ENCODE data around the gene PABPC5.

The PABPC5 gene

GRCh38 chrX:91434351-91435168 is at the start of gene PABPC5:
Gene PABPC5 (plus strand): TSS chrX:91434839. CDS start chrX:91435578, 739 bp downstream.
- no peak for DNase-seq (ENCODE audit: low read depth)

- no peak for DNase-seq (ENCODE audit: low read depth)
These were observed 45.6 kb upstream of the PABPC5 start for GRCh38 chrX:91389026-91389425.

DNA sequence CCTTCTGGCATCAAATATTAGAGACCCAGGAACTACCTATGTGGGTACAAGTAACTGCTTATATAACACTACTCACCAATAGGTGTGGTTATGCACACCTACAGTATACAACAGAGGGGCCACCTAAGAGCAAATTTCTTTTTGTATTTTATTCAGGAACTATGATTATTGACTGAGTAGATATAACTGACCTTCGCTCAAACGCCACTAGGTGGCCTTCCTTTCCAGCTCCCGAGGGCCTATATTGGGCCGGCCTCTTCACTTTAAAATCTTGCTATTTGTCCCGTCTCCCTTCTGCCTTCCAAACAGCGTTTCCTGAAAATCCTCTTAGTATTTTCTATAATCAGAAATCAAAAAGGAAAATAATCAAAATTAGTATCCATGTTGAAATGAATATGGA is 19.9 kb upstream of the PABPC5 start:
- DNase-seq (ENCODE audit: low read depth), result no peak

DNA sequence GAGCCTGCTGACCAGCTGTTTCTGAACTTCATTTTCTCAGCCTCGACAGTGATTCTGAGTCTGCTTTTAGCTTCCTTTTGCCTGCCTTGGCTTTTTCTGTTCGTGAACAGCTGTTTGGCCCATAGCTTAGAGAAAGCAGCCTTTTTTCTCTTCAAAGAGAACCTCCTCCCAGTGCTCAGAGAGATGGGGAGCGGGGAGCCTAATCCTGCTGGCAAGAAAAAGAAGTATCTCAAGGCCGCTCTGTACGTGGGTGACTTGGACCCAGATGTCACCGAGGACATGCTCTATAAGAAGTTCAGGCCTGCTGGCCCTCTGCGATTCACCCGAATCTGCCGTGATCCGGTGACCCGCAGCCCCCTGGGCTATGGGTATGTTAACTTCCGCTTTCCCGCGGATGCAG is 756 bp downstream of the PABPC5 start:
- no peak for DNase-seq (ENCODE audit: low read depth)

All from stimulated activated CD8-positive, alpha-beta memory T cell treated with anti-CD3 and anti-CD28 coated beads, Interleukin-12 subunit alpha, Interleukin-12 subunit beta, amount 100 ng/mL, for 4 hours (primary cell).